NCI-H1436 (cell line): ENCODE results near the gene KCNA5.

Experiments used
- DNase-seq: peaks from one replicate; lab custom pipeline; 2025; lab: John Stamatoyannopoulos, UW

KCNA5 gene

DNA sequence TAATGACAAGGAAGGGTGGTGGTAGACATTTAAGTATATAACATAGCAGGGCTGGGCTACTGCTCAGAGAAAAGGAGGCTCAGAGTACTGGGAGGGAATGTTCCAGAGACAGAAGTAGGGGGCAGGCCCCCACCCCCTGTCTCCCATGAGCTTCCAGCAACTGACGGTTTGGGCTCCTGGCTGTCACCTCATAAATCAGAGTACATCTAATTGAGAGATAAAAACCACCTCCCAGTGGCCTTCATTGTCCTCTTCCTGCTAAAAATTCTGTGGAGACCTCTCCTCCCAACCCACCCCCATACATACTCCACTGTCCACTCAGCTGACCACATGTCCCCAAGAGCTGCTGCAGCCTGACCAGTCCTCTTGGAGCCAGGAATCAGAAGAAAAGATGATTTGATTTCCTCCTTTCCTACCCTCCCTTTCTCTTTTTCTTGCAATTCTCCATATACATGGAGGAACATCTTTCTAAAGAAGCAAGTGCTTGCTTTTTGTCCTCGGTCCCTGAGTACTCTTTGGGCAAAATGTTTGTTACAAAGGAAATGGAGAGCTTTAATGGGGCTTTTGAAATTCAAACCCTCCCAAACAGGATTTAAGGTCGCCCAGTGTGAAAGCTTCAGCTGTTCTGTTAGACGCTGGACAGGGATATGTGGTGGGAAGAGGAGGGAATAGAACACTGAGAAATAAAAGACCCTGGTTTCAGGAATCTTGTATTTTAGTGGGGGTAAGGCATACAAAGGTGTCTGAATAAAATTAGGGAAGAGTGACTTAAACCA, 16.4 kb upstream of the KCNA5 start:
- DNase-seq: no peak

DNA sequence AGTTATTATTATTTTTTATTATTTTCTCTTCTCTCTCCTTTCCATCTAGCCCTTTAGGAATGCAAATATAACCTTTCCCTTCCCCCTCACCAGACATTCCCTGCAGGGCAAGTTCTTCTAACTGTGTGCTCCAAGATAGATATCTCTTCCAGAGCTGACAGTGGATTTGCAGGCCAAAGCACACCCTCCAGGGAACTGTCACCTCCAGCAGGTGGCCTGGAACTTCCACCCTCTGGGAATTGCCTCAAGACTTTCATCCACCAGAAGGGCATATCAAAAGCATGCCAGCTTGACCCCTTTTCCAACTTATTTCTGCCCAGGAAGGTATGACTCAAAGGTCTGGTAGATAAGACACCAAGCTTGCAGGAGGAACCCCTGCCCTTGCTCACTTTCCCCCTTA, 13.6 kb upstream of the KCNA5 start:
- DNase-seq: no peak

DNA sequence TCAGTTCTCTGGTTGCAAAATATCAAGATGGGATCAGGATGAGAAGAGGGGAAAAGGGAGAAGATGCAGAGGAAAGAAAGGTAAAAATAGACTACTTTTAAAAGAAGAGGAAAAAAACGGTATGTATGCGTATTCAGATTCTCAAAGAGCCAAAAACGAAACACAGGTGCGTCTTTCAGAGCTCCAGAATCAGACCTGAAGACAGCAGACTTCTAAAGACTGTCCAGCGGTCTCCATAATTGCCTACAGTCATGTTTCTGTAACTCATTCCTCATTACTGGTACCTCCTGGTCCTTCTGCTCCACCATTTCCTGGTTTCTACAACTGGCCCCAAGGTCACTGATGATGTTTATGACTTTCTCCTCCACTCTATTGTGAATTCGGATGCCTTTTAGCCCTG, 12.4 kb upstream of the KCNA5 start:
- no peak for DNase-seq

DNA sequence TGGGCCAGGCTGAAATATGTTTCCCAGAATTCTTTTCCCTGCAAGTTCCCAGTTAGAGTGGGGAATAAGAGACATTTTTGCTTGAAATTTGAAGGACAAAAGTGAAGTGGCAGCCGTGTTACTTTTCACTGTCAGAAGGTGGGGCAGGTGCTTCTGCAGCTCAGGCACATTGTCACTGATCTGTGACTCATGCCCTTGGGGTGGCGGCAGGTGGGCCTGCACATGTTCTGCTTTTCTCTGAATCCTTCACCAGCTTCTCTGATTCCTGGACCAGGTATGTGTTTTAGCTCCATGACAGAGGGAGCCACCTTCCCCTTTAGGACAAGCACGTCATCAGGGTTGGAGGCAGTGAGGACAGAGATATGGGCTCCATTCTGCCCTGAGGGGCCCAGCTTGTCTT, 11.7 kb upstream of the KCNA5 start:
- no peak for DNase-seq

DNA sequence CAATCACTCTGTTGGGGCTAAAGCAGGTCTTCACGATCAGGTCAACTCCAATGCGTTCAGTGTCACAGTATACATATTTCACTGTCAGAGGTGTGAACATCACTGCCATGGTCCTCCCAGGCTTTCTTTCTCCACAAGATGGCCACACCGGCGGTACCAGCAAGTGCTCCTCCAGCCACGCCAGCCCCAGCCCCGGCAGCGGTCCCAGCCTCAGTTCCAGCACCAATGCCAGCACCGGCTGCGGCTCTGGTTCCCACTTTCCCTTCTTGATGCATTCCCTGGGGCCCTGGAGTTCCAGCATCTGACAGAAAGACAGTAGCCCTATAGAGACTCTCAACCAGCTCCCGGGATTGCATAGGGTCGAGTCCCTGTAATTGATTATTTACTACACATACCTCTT, 10.9 kb upstream of the KCNA5 start:
- DNase-seq: no peak

DNA sequence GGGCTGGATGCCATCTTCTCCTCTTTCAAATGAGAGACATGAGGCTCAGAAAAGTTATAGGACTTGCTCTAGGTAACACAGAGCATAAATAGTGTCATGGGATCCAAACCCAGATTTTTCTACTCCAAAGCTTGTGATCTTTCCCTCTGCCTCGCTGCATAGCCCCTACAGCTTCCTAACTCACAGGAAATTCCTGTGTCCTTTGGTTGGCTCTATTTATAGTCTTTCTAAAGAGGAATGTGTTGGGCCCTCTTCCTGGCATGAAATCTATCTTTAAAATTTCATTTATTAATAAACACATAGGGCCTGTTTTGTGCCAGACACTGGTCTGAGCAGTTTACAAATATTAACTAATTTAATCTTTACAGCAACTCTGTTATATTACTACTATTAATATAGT, 9.8 kb upstream of the KCNA5 start:
- no peak for DNase-seq

DNA sequence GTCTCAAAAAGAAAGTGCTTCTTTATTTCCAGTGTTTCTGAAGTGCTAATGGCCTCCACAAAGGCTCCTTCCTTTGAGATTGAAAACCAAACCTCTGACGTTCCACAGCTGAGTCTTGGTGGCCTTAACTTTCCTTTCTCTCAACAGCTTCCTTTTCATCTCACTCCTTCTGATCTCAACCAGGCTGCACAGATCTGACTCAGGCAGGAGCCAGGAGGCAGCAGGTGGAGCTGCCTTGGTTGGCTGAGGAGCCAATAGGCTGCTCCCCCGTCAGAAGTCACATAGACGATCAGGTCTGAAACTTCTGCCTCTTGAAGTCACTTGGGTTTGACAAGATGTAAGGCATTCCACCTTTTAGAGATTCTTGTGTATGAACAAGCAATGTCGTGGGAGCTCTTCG, 9.1 kb upstream of the KCNA5 start:
- no peak for DNase-seq

DNA sequence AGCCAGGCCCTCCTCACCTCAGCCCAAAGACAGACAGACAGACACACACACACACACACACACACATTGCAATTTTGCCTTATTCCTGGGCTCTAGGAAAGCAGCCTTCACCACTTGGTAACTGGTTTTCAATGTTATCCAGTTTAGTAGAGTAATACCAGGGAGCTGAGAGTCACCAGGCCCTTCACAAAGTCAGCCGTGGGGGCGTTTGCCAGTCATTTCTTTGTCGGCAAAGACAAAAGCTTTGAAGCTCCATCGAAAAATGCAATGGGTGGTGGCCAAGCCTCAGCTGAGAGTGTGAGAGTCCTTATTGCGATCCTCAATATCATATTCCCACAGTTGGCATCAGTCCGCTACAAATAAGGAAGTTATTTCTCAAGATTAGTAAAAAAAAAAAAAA, 8.1 kb upstream of the KCNA5 start:
- no peak for DNase-seq

DNA sequence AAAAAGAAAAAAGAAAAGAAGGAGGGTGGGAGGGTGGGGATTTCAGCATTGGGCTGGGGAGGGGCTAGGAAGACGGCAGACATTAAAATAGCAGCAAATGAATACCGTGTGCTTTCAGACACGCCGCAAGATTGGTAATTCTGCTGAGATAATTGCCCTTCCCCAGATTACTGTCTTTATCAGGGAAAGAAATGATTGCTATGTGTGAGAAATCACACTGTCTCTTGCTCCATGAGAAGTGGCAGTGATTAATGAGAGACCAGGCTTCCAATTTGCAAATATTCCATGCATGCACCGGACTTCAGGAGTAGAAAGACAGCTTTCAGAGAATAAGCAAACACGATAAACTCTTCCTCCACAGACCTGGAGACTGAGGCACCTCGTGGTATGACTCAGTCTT, 7.6 kb upstream of the KCNA5 start:
- DNase-seq: no peak

DNA sequence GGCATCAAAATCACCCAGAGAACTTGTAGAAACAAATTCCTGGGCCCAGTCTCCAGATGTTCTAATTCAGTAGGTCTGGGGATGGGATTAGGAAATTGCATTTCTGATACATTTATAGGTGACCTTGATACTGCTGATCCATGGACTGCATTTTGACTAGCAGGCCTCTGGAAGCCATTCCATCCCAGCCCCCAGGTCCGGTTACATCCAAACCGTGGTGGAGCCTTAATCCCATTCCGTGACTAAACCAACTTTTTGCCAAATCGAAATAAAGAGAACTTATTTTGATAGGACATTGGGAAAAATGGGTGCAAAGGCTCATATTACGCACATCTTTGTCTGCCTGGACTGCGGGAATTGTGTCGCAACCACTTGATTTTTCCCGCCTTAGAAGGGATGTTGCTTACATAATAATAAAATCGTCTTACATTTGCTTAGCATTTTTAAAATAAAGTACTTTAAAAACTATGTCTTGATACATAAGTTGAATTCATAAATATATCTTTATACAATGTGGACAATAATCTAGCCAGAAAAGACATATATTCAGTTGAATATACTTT, 5.8 kb upstream of the KCNA5 start:
- DNase-seq: no peak

DNA sequence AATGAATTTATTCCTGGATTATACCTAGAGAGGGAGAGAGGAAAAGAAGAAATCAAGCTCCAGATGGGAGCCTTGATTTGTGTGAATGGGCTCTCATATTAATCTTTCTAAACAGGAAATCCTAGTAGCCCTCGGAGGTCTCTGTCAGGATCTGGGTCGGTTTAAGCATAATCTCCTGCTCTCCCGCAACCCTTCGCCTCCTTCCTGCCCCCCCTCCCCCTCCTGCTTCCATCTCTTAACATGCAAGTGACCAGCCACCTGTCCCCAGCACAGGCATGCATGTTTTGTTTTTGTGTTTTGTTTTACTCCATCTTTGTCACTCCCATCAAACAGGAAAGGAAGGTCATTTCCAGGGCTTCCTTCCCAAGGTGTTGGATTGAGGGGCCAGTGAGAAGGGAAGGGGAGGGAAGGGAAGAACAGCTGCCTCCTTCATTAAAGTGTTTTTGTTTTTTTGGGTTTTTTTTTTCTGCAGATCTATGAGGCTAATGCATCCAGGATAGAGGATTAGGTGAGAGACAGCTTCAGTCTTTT, 4.8 kb upstream of the KCNA5 start:
- no peak for DNase-seq

DNA sequence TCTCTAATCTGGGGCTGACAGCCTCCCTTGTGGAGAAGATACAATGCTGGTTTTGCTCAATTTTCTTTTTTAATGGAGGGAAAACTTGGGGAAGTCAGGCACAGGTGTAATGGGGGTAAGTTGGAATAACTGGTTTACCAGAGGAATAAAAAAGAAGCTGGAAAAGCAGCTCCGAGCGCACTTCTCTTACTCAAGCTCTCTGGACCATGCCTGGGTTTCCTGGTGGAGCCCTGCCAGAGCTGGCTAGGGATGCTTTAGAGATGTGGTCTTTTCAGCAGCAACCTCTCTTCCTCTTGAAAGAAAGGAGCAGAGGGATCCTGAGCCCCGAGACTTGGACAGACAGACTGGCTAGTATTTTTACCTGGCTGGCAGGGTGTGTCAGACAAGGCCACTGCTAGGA, 3.9 kb upstream of the KCNA5 start:
- no peak for DNase-seq

DNA sequence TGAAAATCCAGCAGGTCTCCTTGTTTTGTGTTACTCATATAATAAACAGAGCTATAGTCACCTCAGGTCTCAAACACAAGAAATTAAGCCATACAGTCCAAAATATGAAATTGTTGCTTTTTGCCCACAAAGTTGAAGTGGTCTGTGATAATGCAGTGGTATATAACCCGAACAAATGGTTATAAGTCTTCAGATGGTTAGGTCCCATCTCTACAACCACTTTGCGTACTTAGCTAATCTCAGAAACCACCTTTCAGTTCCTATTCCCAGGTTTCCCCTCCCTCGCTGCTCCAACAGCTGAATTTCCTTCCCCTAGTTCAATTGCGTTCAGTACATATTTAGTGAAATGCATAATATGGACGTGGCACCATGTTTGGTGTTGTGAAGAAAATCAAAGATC, 3.3 kb upstream of the KCNA5 start:
- no peak for DNase-seq

DNA sequence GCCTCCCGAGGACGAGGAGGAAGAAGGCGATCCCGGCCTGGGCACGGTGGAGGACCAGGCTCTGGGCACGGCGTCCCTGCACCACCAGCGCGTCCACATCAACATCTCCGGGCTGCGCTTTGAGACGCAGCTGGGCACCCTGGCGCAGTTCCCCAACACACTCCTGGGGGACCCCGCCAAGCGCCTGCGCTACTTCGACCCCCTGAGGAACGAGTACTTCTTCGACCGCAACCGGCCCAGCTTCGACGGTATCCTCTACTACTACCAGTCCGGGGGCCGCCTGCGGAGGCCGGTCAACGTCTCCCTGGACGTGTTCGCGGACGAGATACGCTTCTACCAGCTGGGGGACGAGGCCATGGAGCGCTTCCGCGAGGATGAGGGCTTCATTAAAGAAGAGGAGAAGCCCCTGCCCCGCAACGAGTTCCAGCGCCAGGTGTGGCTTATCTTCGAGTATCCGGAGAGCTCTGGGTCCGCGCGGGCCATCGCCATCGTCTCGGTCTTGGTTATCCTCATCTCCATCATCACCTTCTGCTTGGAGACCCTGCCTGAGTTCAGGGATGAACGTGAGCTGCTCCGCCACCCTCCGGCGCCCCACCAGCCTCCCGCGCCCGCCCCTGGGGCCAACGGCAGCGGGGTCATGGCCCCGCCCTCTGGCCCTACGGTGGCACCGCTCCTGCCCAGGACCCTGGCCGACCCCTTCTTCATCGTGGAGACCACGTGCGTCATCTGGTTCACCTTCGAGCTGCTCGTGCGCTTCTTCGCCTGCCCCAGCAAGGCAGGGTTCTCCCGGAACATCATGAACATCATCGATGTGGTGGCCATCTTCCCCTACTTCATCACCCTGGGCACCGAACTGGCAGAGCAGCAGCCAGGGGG, 979 bp downstream of the KCNA5 start:
- no peak for DNase-seq

DNA sequence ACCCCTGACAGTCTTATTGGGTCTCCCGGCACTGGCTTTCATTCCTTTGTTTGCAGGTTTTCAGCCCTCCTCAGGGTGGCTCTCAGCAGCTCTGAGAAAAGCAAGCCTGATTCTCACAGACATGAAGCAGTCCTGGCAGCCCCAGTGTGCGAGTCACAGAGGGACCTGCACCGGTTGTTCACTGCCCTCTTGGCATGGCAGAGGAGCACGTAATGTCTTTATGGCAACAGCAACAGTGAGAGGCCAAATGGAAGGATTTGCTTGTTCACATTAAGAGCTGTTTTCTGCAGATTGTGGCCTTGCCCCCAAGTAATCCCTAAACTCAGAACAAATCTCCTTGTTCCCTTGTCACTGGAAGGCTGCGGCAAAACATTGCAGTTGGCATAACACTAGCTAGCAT, 3.4 kb downstream of the KCNA5 start:
- DNase-seq: no peak

DNA sequence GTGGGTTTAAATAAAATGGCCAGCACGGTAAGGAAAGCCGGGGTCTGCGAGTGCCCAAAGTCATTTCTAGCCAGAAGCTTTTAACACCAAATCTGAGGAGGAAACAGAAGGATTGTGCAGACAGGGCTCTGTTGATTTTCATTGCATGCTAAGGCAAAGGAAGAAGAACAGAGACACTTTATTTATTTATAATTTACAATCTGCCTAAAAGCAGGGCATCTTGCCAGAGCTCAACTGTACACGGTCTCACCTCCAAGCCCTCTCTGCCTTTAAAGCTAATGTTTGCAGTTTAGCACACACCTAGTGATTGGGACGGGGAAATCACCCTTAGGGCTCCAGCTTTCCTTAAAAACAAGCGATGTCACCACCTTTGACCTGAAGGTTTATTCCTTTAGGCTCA, 4.0 kb downstream of the KCNA5 start:
- no peak for DNase-seq

DNA sequence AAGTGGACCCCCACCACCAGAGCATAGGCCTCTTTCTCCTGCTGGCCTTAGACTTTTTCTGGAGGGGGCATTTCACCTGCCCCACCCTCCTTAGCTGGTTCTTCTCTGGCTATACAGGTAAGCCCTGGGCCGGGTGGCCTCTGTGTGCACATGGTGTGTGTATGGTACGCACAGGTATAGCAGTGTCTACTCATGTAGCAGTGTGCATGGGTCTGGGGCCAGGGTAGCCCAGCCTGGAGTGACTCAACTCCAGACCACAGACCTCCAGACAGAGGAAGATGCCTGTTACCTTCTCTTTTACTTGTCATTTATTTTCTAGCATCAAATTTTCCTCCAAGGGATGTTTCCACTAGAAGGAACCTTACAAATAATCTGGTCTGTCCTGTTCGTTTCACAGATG, 6.9 kb downstream of the KCNA5 start:
- DNase-seq: no peak

DNA sequence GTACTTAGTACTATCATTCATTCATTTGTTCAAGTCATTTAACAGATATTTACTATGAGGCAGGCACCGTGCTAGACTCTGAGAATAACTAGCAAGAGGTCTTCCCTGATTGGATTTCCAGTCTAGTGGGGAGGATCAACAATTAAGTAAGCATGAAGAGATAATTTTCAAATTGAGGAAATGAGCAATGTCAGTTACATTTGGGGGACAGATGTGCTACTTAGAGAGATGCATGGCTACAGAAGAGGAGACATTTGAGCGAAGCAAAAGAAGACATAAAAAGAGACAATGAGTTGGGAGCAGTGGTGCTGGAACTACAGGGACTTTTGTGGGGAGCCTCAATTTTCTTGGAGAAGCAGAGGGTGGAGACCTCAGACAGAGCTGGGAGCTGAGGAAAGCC, 7.7 kb downstream of the KCNA5 start:
- no peak for DNase-seq

DNA sequence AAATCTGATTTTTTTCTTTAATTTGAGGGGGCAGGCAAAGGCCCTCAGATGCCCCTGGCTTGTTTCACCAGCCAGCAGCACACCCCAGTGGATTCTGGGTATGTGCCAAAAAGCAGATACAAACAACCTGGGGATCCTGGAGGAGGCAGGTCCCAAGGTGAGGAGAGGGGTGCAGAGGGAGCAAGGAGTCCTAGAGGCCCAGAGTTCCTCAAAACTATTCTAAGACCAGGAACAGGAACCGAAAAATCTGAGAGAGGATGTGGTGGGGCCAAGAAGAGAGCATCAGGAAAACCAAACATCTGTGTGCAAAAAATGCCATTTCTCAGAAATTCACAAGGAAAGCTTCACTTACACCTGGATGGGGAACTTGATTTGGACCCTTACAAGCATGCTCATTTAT, 8.2 kb downstream of the KCNA5 start:
- DNase-seq: no peak

DNA sequence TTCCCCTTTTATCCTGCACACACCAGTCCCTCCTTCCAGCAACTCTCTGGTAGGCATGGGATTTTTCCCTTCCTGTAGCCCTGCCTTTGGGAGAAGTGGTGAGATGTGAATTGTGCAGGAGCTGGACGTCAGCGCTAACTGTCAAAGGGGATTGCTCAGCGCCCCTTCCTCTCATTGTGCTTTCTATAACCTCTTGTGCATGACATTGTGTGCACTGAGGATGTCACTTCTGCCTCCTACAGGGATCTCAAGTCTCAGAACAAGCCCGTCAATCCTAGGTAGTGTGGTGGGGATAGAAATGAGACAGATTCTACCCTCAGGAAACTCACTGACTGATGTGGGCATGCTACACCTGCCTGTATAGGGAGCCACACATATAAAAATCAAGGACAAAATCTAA, 8.7 kb downstream of the KCNA5 start:
- no peak for DNase-seq

DNA sequence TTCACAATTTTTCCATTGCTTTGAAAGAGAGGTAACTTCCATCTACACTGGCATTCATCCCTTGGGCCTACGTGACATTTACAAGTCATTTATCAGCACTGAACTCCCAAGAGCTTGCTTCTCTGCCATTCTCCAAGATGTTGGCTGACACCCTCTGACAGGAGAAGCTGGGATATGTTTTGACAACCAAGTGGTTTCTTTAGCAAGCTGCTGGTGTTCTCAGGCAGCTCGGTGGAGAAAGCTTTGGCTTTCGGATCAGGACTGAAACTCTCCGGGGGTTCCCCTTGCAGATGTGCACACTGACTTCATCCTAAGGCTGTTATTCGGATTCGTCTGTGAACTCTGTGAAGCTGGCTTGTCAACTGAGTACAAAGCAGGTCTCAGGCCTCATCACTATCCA, 15.7 kb downstream of the KCNA5 start:
- no peak for DNase-seq

DNA sequence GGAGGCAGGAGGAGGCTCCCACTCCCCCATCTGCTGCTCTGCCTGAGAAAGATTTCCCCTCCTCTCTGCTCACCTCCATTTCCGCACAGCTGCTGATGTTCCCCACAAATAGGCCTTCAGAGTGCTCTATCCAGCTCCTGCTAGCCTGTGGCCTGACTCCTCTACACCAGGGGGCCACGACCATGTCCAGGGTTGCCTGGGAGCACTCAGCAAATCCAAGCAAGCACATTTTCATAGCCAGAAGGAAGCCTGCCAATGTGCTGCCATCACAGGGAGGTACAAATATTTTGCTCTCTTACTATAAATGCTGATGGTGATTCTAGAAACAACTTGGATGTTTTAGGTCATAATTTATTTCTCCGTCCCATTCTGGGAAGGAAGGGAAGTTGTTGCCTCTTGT, 17.3 kb downstream of the KCNA5 start:
- DNase-seq: no peak

DNA sequence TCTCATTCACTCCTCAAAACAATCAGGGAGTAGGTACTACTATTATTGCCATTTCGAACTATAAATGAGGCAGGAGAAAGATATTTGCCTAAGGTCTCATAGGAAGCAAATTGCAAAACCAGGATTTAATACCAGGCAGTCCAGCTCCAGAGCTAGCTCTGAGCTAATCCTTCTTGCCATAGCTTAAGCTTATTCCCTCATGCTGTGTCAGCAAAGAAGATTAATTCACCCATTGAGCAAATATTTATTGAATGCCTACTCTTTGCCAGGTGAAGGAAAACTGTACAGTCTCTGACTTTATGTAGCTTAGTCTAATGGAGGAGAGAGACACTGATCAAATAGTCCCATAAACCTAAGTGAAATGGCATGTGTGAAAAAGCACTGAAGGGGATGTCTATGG, 19.5 kb downstream of the KCNA5 start:
- no peak for DNase-seq
